ENCODE results near the gene SERPIND1.

SERPIND1 gene

DNA sequence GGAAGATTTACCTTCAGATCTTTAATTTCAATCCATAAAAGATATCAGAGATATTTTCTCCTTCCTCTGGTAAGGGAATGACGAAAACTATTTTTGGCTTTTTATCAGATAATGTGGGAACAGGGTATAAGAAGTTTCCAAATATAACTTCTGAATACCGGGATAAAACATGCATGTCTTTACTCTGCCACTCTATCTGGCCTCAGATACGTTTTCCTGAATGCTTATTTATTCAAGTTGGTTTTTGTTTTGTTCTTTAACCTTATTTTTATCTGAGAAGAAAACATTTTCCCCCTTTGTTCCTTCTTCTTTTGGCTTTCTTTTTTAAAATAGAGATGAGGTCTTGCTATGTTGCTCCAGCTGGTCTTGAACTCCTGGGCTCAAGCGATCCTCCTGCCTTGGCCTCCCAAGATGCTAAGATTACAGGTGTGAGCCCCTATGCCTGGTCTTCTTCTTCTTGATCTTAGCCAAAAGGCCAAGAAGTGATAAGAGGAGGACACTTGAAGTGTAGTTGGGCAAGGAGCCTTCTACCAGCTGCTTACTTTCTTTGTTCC lies 1.5 kb downstream of the SERPIND1 start:
- no peak for DNase-seq (ENCODE audit: low spot score)

DNA sequence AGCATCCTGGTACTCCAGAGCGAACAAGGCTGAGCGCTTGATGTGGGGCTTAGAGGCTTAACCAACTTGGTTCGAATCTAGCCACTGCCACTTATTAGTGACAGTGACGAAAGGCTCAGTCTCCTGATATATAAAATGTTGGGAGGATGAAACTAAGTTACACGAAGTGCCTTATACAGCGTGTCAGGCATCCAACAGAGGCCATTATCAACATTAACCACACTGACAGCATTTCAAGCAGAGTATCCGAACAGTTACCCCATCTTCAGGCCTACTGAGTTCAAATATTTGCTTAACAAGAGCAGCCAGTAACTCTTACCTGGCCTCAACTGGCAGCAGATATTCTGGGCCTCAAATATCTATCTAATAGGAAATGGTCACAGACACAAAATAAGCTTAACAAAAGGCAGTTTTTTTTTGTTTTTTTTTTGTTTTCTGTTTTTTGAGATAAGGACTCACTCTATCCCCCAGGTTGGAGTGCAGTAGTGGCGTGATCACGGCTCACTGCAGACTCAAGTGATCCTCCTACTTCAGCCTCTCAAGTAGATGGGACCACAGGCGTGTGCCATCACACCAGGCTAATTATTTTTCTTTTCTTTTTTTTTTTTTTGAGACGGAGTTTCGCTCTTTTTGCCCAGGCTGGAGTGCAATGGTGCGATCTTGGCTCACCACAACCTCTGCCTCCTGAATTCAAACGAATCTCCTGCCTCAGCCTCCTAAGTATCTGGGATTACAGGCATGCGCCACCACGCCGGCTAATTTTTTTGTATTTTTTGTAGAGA lies 2.9 kb downstream of the SERPIND1 start:
- no peak for DNase-seq (ENCODE audit: low spot score)

DNA sequence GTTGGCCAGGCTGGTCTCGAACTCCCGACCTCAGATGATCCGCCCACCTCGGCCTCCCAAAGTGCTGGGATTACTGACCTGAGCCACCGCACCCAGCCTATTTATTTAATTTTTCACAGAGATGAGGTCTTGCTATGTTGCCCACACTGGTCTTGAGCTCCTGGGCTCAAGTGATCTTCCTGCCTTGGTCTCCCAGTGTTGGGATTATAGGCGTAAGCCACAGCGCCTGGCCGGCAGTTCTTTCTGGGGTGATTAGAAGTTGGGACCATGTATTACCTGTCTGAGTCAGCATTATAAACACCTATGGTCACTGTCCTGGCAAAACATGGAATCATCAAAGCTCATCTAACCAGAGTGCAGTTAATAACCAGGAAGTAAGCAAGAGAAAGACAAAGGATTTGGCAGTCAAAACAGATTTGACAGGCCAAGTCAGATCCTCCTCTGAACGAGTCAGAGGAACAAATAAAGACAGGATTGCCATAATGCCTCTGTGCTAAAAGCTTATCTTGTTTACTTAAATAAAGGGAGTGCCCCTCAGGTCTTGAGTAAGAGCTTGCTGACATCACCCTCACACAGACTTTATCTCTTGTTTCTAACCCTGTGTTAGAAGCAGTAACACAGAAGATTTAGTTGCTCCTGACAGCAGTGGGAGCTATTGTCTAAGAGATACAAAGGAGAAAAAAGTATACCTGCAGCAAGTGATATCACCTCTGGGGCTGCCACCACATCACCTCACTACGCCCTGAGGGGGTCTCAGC lies 3.7 kb downstream of the SERPIND1 start:
- peak; percentile 97 for DNase-seq (ENCODE audit: low spot score)

DNA sequence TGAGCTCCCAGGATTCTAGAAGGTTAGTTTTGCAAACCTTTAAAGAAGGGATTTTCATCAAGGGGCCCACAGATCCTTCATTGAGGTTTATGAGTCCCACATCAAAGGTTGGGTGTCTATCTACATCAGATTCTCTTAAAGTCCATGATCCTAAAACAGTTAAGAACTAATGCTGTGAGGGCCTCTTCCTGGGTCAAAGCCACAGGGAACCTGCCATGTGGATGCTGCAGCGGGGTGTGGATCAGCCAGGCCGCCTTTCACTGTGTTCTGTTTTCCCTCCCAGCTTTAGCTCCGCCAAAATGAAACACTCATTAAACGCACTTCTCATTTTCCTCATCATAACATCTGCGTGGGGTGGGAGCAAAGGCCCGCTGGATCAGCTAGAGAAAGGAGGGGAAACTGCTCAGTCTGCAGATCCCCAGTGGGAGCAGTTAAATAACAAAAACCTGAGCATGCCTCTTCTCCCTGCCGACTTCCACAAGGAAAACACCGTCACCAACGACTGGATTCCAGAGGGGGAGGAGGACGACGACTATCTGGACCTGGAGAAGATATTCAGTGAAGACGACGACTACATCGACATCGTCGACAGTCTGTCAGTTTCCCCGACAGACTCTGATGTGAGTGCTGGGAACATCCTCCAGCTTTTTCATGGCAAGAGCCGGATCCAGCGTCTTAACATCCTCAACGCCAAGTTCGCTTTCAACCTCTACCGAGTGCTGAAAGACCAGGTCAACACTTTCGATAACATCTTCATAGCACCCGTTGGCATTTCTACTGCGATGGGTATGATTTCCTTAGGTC lies 5.3 kb downstream of the SERPIND1 start:
- peak; percentile 1 for DNase-seq (ENCODE audit: low spot score)

DNA sequence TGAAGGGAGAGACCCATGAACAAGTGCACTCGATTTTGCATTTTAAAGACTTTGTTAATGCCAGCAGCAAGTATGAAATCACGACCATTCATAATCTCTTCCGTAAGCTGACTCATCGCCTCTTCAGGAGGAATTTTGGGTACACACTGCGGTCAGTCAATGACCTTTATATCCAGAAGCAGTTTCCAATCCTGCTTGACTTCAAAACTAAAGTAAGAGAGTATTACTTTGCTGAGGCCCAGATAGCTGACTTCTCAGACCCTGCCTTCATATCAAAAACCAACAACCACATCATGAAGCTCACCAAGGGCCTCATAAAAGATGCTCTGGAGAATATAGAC lies 5.9 kb downstream of the SERPIND1 start:
- DNase-seq (ENCODE audit: low spot score), result no peak

DNA sequence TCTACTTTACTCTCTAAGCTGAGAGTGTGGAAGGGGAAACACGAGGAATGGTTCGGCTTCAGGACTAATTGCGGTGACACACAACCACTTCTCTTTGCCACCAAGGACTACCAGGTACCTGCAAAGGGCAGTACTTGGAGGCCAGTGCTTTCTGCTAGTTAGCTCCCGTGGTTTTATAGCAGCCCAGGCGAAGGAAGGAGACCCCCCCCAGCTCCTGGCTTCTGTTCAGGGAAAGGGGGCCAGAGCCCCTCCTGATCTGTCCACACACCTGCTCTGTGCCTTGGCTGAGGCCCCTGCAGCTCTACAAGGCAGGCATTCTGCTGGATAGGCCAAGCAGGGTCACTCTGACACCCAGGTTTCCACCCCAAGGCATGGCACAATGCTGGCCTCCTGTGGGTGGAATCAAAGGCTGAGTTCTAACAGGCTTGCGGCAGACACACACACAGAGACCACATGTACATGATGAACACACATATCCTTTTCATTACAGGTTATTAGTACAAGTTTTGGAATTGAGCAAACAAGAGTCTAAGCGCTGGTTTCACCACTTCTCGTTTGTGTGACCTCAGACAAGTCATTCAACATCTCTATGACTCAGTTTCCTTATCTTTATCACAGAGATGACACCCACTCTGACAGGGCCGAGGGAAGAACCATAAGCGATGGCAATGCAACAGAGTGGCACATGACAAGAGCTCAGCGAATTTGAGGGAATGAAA lies 7.5 kb downstream of the SERPIND1 start:
- DNase-seq (ENCODE audit: low spot score), result no peak

DNA sequence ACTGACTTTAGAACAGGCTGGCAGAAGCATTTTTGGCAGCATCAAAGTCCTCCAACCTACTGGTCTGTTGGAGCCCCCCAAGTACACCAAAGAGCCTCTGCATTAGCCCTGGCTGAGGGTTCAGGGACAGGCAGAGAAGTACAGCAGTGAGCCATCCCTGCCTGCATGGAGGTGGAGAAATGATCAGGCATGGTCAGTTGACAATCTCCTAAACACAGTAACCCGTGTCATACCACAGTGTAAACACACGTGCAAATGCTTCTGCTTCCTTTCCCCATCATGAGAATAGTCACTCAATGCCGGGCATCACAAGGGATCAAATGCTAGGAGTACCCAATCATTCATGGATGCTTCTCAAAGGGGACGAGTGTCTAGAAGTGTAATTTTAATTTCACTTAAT lies 8.2 kb downstream of the SERPIND1 start:
- DNase-seq (ENCODE audit: low spot score), result no peak

DNA sequence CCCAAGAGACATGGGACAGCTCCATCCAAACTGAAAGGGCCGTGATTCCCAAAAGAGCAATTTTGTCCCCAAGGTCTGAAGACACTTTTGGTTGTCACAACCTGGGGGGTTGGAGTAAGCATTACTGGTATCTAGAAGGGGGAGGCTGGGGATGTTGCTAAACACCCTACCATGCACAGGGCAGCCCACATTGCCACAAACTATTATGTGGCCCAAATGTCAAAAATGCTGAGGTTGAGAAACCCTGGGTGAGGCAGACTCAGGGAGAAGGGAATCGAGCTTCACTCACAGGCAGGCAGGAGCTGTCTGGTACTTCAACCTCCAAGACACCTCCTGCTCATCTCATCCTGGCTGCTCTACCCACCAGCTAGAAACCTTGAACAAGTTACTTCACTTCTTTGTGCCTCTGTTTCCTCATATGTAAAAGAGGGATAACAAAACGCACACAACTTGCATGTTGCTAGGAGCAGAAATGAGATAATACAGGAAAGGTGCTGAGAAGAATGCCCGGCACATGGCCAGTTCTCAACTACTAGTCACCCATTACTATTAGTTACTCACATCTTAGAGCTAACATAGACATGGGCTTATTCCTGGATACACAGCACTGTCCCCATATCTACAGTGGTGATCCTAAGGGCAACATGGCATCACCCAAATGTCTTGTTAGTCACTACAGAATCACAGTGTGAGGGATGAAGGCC lies 8.8 kb downstream of the SERPIND1 start:
- no peak for DNase-seq (ENCODE audit: low spot score)

DNA sequence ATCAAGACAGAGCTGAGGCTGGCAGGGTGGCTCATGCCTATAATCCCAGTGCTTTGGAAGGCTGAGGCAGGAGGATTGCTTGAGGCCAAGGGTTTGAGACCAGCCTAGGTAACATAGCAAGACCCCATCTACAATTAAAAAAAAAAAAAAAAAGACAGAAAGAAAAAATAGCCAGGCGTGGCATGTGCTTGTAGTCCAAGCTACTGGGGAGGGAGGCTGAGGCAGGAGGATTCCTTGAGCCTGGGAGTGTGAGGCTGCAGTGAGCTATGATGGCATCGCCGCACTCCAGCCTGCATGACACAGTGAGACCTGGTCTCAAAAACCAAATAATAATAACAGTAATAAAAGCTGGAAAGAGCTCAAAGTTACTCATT lies 9.4 kb downstream of the SERPIND1 start:
- DNase-seq (ENCODE audit: low spot score), result no peak

DNA sequence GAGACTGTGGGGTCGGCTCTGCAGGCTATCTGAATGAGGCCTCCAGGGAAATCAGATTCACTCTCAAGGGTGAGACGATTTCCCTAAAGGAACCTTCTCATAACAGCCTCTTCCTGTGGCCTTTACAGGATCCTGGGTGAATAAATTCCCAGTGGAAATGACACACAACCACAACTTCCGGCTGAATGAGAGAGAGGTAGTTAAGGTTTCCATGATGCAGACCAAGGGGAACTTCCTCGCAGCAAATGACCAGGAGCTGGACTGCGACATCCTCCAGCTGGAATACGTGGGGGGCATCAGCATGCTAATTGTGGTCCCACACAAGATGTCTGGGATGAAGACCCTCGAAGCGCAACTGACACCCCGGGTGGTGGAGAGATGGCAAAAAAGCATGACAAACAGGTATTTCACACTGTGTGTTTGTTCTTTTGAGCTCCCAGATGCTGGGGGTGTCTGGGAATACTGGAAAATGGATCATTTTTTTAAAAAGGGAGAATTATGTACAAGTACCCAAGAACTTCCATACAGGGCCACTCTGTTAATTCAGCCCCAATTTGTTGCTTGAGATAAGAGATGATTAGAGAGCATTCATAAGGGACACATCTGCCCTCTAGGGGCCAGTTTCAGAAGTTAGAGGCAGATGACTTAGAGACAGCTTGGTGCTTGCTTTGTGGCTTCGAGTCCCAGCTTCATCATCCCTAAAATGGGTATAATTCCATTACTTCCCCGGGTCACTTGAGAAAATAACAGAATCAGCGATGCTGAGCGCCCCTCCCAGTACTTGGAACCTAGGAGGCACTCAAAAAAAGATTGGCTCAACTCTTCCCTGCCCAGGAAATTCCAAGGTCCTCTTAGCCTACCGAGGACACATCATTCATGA lies 10.2 kb downstream of the SERPIND1 start:
- DNase-seq (ENCODE audit: low spot score), result peak; percentile 44

DNA sequence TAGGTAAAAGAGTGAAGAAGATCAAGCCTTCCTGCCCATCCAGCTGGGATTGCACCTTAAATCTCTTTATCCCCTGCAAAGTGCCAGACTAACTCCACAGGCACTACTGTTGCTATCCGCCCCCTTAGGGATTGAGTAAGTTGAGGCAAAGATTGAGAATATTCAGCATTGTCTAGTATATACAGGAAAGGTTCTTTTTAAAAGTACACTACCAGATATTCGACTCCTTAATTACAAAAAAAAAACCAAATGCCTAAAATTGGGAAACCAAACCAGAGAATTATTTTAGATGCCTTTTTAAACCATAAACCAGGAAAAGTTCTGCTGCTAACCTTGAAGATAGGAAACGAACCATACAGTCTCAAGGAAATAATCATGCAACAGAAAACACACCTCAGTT lies 11.5 kb downstream of the SERPIND1 start:
- no peak for DNase-seq (ENCODE audit: low spot score)

DNA sequence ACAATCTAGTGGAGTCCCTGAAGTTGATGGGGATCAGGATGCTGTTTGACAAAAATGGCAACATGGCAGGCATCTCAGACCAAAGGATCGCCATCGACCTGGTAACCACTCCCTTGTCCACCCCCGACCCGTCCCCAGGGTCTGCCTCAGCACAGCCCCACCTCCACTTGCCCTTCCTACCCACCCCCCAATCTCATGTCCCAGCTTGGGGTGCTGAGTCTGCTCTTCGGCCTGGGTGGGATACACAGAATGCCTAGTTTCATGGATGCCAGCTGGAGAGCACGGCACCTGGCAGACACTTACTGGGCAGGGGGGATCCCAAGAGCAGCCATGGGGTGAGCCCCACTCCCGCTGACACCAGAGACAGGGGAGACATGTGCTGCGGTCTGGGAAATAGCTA lies 12.1 kb downstream of the SERPIND1 start:
- no peak for DNase-seq (ENCODE audit: low spot score)

DNA sequence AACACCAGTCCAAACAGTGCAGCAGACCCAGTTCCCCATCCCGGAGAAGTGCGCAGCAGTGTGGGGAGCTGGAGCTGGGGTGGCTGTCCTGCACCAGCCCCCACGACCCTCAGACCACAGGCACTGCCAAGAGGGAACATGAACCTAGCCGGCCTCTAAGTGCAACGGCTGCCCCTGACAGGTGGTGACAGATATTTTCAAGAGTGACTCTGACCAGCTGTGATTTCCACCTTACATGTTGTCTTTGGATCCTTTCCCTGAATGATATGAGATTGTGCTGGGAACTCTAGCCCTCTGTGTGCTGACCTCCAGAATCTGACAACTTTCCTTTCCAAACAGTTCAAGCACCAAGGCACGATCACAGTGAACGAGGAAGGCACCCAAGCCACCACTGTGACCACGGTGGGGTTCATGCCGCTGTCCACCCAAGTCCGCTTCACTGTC lies 12.6 kb downstream of the SERPIND1 start:
- DNase-seq (ENCODE audit: low spot score), result no peak

DNA sequence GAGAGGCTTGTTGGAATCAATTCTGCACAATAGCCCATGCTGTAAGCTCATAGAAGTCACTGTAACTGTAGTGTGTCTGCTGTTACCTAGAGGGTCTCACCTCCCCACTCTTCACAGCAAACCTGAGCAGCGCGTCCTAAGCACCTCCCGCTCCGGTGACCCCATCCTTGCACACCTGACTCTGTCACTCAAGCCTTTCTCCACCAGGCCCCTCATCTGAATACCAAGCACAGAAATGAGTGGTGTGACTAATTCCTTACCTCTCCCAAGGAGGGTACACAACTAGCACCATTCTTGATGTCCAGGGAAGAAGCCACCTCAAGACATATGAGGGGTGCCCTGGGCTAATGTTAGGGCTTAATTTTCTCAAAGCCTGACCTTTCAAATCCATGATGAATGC lies 13.3 kb downstream of the SERPIND1 start:
- no peak for DNase-seq (ENCODE audit: low spot score)

DNA sequence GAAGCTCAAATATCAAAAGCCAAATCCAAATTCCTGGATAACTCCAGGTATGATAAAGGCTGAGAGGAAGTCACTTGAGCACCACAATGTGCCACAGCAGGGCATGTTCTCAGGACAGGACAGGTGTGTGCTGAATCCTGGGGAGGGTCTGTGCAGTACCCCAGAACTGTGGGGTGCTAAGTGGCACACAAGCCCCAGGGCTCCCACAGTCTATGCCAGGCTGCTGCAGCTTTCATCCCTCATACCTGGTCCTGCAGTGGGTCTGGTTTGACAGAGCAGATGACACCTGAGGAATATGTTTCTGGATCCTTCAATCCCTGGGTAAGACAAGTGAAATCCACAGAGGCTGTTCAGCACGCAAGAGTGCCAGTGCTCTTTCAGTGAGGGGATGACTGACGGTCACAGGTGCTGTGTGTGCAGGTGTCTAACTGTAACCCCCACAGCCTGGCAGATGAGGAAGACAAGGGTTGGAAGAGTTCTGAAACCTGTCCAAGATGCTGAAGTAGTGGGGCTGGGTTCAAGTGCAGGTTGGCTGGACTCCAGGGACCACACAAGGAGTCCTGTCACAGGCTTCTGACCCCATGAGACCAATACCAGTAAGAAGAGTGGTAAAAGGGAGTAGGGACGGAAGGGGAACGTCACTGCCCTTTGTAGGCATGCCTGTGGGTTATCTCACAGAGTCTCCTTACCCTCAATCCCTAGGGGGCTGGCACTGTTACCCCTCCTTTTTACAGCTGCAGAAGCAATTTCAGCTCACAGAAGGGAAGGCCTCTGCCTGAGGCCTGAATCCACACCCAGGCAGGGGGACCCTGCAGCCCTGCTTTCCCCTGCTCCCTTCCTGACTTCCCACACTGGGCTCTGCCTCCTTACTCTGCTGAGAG lies 14.1 kb downstream of the SERPIND1 start:
- DNase-seq (ENCODE audit: low spot score), result no peak

DNA sequence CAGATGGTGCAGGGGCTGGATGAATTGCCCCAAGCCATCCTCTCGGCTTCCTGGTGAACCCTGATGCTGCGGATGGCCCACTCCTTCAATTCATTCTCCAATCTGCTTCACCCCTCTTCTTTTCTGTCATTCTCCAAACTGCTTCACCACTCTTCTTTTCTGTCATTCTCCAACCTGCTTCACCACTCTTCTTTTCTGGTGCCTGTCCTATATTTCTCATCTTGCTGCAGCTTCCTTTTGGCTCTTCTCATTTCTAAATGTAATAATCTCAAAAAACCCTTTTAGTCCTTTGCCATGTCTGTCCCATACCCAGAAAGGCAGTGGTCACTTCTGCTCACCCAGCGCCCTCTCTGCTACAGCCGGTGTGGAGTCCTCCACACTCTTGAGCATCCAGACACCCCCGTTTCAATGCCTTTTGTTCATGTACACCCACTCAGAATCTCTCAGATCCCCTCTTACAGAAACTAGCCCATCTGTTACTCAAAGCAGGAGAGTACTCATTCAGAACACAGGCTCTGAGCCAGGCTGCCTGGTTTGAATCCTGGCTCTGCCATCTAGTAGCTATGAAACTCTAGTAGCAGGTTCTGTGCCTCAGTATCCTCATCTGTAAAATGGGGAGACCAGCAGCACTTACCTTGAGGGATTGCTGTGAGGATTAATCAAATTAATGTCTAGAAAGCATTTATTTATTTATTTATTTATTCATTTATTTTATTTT lies 14.9 kb downstream of the SERPIND1 start:
- no peak for DNase-seq (ENCODE audit: low spot score)

DNA sequence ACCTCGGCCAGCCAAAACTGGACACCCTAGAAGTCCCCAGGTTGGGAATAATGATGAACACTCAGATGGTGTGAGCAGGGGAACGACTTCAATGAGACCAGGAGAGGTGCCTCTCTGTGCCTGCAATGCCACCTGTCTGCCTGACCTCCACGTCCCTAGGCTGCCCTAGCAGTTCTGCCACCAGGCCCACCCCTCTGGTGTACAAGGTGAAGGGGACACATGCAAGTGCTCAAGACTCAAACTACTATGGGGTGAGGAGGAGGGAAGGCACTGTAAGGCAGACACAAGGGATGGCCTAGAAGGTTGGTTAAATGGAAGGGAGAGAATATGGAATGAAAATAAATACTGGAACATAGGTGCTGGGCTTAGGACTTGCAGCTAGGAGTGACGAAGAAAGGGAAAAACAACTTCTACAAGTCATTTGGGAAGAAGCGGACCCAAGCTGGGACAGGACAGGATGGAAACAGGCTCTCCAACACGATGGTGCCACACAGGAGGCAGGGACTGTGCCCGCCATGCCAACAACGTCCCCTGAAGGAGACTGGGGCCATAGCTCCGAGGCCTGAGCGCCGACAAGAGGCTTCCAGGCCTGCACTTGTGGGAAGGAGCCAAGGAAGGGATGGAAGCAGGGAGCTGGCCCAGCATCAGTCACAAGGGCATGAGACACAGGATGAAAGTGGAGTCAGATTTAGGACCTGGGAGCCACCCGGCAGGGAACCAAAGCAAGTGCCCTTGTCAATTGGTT lies 18.5 kb downstream of the SERPIND1 start:
- DNase-seq (ENCODE audit: low spot score), result no peak

Measured in LoVo (cell line).